Measurements from ENCODE around the gene ADGRD1.

DNA sequence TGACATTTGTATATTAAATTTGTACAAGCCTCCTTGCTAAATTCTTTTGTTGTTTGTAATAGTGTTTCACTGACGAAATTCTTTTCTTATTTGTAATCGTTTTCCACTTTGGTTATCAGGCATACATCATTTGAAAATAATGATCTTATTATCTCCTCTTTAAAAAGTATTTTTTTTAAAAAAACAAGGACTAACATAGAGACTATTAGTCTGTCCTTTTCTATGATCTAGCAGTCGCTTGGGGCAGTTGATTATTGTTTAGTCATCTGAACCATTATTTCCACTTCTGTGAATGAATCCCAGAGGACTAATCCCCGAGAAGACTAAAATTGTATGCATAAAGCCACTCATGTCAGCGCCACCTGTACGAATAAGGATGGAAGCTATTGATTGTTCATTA, 11.5 kb downstream of the ADGRD1 start:
- TF ChIP-seq, protein P1, sequence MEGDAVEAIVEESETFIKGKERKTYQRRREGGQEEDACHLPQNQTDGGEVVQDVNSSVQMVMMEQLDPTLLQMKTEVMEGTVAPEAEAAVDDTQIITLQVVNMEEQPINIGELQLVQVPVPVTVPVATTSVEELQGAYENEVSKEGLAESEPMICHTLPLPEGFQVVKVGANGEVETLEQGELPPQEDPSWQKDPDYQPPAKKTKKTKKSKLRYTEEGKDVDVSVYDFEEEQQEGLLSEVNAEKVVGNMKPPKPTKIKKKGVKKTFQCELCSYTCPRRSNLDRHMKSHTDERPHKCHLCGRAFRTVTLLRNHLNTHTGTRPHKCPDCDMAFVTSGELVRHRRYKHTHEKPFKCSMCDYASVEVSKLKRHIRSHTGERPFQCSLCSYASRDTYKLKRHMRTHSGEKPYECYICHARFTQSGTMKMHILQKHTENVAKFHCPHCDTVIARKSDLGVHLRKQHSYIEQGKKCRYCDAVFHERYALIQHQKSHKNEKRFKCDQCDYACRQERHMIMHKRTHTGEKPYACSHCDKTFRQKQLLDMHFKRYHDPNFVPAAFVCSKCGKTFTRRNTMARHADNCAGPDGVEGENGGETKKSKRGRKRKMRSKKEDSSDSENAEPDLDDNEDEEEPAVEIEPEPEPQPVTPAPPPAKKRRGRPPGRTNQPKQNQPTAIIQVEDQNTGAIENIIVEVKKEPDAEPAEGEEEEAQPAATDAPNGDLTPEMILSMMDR (IDR thresholded peaks at IDR 0.05; ENCODE audit: low read length): no peak
- TF ChIP-seq EZH2 (IDR thresholded peaks at IDR 0.05; ENCODE audit: borderline replicate concordance, low read length): no peak

All from OCI-LY1 (cell line).